Esophagus squamous epithelium (tissue), 4 donors: Measurements from ENCODE around the gene SPRYD3.

Experiments used
- CTCF ChIP-seq, 6 experiments: fragments of 450-650 bp in 4 of 6; fragments of 200-600 bp in 2 of 6; sonication (generic) in 2 of 6; IDR thresholded peaks; one replicate each; pipeline ENCODE4 v1.5.1; 2016 to 2019; ENCODE audit warnings: antibody characterized with exemption in 6 of 6, mild to moderate bottlenecking in 4 of 6, moderate library complexity in 4 of 6
- POLR2A ChIP-seq, 4 donors: fragments of 450-650 bp; IDR thresholded peaks; one replicate each; pipeline ENCODE4 v1.6.1; 2017; ENCODE audit warnings: antibody characterized with exemption in 4 of 4, mild to moderate bottlenecking in 4 of 4, moderate library complexity in 3 of 4

- TF ChIP-seq CTCF (IDR thresholded peaks at IDR 0.05) (no peak), POLR2A (IDR thresholded peaks at IDR 0.05) (peak in 1 of 4 donors; percentile 34)
These were observed 26.6 kb downstream of the SPRYD3 start for GRCh38 chr12:53052419-53053217.
